GM19025 (cell line): ENCODE data around the gene ADAMTS17.

ENCODE experiments used
- ATAC-seq: cut with Tn5 transposase; IDR thresholded peaks from one replicate; pipeline ENCODE4 v1.9.1; 2021; ENCODE audit warnings: mild to moderate bottlenecking, low read depth, moderate library complexity; ENCODE audit not compliant: unreplicated experiment

ADAMTS17 gene

DNA sequence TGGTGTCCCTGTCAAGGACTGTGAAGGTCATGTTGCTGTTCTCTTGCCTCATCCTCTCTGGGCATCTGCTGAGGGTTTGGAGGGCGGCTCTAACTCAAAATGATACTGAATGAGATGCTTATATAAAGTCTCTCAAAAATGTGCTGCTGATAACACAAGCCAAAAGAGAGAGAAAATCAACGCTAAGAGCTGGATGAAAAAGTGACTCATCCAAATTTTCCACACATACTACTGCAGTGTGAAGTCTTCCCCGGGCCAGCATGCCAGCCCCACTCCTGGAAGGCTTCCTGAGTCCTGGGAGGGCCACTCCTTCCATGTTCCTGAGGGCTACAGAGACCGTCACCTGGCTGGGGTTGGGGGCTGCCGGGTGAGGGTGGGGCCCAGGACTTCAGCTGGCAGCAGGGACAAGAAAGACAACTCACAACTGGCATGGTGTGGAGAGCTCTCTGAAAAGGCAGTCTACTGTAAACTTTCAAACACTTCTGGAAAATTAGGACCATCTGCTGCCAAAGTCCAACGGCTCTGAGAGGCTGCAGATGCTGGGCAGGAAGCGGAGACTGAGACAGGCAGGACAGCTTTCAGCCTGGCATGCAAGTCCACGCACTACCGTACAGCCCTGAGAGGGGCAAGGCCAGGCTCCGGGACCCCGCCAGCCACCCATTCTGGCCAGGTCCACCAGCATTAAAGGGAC lies 200.3 kb downstream of the ADAMTS17 start:
- ATAC-seq: no peak

DNA sequence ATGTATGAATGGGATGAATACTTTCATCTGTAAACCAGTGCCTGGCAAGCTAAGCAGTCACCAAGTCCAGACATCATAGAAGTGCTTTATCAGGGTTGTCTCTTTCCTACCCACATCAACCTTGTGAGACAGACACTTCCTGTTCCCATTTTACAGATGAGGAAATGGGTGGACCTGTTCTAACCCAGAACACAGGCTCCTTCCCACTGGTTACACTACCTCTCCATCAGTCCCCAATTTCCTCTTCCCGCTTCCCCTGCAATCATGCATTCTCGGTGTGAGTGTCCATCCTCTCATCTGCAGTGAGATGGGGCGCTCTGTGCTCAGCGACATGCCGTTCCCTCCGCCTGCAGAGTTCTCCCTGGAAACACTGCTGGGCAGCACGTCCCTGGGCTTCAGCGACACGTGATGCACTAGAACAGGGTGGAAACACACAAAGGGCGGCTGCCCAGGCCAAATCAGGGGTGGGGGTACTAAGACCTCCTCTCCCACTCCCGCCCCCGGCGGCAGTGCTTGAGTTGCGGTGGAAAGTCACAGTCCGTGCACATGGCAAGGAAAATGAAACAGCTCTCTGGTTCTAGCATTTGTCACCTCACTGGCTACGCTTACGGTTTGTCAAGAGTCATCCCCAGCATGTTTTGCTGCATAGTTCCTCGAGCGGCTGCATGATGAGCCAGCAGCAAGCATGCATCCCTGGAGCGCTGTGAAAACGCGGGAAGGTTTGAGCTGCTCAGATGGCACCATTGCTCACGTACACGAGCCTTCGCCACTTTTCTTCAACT lies 201.1 kb downstream of the ADAMTS17 start:
- ATAC-seq: no peak

DNA sequence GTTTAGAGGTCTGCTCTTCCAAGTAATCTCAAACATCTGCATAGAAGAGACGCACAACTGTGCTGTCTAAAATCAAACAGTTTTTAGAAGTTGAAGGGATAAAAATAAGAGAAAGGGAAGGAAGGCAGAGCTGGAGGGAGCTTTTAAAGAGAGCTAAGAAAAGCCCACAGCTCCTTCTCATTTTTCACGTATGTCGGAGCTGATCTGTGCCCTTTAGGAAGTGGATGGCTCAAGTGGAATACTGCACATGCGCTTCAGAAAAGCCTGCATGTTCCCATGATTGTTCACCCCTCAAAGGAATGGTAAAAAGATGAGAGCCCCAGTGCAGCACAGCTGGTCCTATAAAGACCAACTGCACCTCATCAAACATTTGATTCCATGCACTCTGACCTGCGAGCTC lies 207.2 kb downstream of the ADAMTS17 start:
- ATAC-seq: no peak

DNA sequence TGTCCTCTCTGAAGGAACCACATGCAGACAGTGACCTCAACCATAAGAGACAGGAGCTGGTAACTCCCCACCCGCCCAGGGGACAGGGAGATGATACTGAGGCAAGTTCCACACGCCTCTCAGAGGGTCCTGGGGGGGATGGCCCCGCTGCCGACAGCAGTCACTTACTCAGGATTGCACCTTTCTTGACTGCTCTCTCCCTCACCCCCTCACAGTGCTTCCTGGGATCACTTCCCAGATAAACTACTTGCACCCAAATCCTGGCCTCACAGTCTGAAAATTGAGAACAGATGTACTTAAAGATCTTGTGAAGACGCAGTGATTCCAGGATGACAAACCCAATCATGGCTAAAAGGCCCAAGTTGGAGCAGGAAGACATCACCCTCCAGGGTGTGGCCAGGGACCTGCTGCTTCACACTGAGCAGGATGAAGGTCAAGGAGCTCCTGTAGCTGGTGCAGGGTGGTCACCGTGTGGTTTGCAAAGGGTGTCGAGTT lies 207.6 kb downstream of the ADAMTS17 start:
- ATAC-seq: no peak

DNA sequence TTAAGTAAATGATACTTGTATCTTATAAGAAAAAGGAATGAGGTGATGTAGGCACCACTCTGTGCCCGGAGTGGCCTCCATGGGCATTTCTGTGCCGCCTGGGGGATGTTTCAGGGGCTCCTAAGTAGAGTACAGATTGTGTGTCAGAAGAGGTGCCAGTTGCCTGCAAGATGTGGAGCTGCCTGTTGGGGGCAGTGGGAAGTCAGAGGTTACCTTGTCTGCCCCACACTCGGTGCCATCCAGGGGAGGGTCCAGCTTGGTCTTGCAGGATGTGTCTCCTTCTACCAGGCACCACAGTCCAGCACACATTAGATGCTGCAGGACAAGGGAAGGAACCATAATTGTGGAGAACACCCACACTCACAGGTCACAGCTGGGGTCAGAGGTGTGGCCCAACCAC lies 208.8 kb downstream of the ADAMTS17 start:
- ATAC-seq: no peak

DNA sequence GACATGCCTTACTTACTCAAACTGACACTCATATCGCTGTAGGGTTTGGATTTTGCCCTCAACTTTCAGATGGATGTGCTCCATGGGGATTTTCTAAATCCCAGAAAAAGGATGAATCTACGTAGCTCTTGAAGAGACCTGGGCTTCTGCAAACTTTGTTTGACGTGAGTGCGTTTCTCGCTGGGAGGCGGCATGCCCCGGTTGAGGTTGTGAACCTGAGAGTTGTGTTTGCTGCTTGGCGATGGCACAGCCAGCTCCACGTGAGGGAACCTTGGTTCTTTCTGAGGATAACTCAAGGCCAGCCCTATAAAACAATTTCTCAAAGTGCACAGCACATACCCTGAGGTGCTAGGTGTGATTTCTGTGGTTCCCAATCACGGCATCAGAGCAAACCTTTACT lies 209.5 kb downstream of the ADAMTS17 start:
- no peak for ATAC-seq

DNA sequence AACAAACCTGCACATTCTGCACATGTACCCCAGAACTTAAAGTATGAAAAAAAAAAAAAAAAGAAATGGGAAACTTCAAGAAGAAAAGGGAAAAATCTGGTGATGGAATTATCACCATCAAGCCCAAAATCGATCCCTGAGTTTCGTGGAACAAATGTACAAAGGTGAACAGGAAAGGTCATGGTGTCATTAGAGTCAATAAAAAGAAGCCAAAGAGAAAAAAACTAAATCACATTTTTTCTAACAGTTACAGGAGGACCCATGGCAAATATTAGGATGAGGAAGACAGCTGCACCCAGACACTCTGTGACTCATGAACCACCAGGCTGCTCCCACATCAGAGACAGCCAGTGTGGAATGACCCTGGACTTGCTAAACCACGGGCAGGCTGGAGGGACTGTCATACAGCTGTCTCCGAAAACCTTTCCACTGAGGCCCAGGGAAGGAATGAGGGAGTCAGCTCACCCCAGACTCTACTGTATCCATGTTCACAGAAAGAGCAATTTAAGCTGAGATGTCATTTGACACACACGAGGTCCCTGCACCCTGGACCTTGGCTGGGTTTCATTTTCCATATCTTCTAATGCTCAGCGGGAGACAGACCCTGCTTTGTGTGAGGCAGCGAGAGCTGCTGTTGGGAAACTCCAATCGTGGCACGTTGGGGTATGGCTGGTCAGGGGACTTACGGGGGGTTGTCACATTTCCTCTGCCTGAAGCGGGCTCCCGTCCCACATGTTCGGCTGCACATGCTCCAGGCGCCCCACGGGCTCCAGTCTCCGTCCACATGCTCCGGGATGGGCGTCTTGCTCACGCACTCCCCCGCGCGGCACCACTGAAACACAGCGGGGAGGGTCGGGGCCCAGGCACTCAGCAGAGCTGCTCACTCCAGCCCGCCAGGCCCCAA lies 210.2 kb downstream of the ADAMTS17 start:
- no peak for ATAC-seq

DNA sequence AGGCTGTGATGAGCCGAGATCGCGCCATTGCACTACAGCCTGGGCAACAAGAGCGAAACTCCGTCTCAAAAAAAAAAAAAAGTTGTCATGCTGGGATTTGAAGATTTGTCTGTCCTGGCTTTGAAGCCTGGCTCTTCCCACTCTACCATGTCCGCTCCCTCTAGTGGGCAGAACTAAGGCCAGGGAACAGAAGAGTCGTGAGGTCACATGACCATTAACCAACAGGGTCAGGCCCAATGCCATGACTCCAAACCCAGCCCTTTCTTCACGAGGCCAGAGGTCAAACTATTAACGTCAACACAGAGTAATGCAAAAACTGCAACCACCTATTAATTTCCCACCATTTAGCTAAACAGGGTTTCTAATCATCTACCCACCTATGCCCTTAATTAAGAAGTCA lies 212.1 kb downstream of the ADAMTS17 start:
- no peak for ATAC-seq

DNA sequence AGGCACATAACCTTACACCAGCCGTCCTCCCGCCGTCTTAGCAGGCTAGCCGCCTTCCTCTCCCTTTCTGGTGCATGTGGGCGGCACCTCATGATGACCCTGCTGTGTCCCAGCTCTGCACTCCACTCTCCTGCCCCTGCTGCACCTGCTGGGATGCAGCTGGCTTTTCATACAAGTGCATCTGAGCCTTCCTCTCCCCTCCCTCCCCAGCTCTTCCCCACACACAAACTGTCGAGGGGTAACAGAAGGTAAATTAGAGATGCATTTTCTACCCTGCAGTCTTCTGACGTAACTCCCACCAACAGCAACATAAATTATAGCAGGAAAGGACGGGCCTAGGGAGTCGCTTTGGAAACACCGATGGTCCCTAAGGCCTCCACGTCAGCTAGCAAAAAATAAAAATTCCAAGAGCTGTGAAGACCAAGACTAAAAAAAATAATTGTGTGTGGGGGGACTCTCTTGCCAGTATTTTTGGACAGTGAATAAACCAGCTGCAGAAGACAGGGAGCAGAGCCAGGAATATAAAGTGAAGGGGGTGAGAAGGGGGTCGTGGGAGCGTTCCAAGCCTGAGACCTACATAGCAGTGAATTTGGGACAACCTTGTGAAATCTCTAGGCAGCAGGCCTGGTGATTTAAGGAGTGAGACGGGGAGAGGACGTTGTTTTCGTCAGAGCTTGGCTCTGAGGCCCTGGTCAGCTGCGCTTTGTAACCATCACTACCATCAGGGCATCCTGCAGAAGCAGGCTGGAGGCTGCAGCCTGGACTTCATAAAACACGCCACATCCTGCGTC lies 216.2 kb downstream of the ADAMTS17 start:
- no peak for ATAC-seq

DNA sequence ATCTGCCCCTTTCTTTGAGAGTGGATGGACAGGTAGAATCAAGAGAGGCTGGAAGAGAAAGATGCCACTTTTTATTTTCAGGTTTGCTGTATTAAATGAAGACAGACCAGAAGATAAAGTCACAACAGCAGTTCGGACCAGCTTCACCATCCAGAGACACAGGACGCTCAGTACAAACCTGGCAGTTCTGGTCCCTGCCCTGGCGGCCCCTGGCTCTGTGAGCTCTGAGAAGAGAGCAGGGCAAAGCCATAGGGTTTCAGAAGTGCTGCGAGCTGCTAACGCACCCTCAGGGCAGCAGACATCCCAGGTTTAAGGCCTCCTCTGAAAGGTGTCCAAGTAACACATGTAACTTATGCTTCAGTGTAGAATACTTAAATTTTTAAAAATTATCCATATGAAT lies 216.8 kb downstream of the ADAMTS17 start:
- no peak for ATAC-seq

DNA sequence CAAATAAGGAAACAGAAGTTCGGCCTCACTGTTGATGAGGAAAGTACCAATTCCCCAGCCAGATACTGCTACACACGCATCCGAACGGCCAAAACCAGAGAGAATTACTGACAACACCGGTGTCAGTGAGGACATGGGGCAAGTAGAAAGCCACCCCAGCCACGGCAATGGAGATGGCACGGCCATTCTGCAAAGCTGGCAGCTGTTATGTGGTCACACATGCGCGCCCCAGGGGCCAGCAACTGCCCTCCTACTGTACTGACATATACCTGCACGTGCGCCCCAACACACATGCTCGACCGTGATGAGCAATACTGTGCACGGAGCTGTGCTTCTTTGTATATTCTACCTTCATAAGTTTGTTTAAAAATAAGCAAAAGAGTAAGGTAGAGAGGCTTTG lies 217.4 kb downstream of the ADAMTS17 start:
- ATAC-seq: no peak

DNA sequence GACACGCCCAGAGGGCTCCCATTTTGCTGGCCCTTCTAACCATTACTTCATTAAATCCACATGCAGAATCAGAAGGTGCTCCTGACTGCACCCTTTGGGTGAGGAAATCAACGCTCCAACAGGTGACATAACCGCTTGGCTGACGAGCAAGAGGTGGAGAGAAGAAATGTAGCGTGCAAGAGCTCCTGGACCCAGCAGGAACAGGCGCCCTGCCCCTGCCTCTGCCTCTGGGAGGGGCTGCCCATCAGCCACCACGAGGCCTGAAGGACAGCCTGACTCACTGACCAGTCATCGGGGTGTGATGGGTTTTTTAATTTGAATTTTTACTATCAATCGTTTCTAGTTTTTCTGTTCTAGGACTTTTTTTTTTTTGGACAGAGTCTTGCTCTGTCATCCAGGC lies 218.2 kb downstream of the ADAMTS17 start:
- ATAC-seq: no peak

DNA sequence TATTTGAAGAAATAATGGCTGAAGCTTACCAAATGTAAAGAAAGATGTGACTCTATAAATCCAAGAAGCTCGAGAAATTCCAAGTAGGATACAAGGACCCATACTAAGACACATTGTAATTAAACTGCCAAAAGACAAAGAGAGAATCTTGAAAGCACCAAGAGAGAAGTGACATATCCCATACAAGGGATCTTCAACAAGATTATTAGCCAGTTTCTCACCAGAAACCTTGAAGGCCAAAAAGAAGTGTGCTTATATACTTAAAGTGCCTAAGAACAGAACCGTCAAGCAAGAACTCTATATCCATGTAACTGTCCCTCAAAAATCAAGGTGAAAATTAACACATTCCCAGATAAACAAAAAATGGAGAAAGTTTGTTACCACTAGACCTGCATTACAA lies 220.5 kb downstream of the ADAMTS17 start:
- no peak for ATAC-seq

DNA sequence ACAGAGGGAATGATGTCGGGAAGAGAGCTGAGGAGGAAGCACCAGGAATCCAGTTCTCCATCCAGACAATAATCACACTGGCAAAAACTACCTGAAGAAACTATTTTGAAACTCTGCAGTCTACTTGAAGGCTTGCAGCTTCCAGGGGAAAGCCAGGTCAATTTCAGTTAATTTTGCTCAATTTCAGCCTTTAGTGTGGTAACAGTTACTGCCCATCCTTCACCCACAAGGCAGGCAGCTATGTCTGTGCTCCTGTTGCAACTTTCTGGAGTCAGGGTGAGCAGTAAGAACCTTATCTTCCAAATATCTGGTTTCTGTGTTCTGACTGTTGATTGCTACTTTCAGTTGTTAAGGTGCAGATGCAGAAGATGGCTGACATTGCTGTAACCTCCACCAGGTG lies 221.7 kb downstream of the ADAMTS17 start:
- ATAC-seq: no peak

DNA sequence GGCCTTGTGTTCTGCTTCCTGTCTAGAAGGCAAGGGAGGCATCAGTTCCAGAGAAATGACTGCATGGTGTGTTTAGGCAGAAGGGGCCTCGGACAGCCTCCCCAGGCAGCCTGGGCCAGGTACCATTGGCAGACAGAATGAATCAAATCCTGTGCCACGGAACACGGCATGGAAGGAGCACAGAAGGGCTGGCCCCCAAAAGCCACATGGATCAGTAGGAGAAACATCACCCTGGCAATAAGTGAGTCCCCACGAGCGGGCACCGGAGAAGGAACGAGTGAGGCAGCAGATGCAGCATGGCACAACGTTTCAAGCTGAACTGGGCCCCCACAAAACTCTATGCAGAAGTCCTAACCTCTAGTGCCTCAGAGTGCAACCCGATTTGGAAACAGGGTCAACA lies 223.2 kb downstream of the ADAMTS17 start:
- ATAC-seq: no peak

DNA sequence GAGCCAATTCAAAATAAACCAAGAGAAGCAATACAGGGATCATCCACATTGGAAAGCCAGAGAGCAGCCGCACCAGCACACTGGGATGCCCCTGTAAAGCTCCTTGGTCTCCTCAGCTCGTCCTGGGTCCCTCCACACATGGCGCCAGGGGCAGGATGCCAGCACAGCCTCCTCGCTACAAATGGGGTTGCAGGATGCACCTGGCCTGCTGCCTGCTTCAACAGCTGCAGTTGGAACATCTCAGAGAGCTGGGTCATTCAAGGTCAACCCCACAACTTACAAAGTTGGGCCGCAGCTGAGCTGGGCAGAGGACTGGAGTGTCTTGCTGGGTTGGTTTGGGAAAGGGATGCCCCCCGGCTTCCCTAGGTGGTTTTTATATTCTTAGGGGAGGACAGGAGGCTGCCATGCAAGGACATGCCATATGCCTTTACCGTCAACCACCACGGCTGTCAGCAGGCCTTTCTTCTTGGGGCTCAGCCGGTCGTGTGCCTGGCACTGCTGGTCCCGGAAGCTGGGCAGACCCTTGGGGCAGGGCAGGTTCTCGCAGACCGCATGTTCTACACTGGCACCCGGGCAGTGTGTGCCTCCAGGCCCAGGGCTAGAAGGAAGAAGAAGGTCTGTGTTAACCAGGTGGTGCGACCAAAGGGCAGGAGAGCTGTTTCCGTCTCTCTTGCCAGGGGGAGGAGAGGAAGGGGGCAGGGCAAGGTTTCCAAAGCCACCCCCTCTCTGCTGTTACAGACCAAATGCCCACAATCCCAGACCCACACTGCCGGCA lies 225.2 kb downstream of the ADAMTS17 start:
- ATAC-seq: no peak

DNA sequence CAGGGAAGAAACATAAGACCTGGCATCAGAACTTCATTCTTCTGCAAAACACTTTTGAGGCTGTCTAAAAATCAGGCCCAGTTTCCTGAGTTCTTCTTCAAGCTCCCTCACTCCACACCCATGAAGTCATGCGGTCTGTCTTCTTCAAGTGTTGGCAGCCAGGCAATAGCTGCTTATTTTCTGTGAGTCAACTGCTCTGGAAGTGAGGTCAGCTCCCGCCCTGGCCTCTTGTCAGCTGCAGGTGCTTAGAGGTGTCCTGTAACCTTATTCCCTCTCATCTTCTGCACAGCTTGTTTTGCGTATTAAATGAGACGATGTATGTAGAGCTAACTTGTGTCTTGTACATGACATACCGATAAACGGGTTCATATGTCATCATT lies 226.1 kb downstream of the ADAMTS17 start:
- ATAC-seq: no peak

DNA sequence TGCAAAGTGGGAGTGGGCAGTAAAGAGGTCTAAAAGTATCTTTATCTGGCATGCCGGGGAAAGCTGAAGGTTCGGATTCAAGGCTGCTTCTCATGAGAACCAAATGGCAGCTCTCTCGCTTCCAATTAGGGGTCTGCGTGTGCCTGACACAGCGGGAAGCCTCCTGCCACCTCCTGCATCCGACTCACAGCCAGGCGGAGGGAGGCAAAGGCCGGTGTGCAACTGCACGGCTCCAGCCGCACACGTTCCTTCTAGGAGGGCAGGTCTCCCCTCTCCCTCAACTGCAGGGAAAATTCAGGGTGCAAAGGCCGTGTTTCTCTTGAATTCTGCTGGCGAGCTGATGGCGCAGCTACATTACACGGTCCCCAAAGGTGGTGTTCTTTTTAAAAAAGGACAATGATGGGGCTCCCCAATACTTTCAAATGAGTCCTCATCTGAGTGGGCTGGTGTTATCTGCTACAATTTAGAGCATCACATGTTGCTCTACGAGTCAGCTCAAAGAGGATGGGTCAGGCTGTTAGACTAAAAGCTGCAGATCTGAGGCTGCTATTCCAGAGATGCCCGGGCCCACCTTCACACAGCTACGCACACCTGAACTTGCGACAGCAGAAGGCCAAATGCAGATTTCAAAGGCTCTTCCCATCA lies 226.6 kb downstream of the ADAMTS17 start:
- ATAC-seq: no peak

DNA sequence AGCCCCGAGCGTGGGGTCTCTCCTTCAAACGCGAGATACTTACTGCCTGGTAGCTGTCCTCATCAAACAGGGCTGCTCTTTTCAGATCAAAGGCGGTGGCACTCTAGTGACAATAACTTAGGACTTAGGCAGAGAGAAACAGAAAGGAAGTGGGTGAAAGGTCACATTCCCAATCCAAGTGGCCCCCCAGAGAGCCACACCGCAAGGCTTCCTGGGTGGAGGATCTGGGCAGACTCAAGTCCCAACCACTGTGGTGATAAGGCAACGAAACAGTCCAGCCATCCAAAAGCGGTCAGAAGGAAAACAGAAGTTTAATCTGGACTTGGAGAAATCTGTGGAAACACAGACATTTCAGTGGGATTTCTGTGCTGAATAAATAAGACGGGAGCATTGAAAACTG lies 227.2 kb downstream of the ADAMTS17 start:
- no peak for ATAC-seq
